ENCODE measurements around the gene PGK1. TPM values are rescaled to one million over a fixed set of nuclear protein-coding genes. Genes with fewer than 3 reads are reported as not detected.
"Not testable (repeated sequence)": the region's sequence is repeated elsewhere in the genome, so short reads cannot be mapped to it uniquely, and the experiment has no call there.

The PGK1 gene
- total RNA-seq, 1 experiment from 2014 or later, result 391 TPM

DNA sequence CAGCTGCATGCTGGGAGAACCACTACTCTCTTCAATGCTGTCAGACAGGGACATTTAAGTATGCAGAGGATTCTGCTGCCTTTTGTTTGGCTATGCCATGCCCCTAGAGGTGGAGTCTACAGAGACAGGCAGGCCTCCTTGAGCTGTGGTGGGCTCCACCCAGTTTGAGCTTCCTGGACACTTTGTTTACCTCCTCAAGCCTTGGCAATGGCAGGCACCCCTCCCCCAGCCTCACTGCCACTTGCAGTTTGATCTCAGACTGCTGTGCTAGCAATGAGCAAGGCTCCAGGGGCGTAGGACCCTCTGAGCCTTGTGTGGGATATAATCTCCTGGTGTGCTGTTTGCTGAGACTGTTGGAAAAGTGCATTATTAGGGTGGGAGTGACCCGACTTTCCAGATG is 53.3 kb downstream of the PGK1 start:
- H3K36me3 ChIP-seq (ENCODE audit: control insufficient read depth, insufficient read depth, low read length); BruUV-seq (replicated peaks); H3K9me3 ChIP-seq; H3K4me3 Mint-ChIP-seq (ENCODE audit: unreplicated experiment); intact Hi-C loops (cut with micrococcal nuclease; ENCODE audit: unreplicated experiment); H3K4me3 ChIP-seq (ENCODE audit: low read depth, low read length); CTCF ChIA-PET; H3K36me3 Mint-ChIP-seq (ENCODE audit: insufficient read depth, unreplicated experiment); H3K4me1 Mint-ChIP-seq (ENCODE audit: low read depth, unreplicated experiment); POLR2A ChIA-PET; H3K4me1 ChIP-seq; H3K9me3 Mint-ChIP-seq (ENCODE audit: unreplicated experiment); H3K27me3 ChIP-seq (replicated peaks; ENCODE audit: control insufficient read depth, insufficient read depth, low read length); H3K27me3 Mint-ChIP-seq (ENCODE audit: insufficient read depth, unreplicated experiment); DNase-seq; H3K27ac Mint-ChIP-seq (ENCODE audit: unreplicated experiment): not testable (repeated sequence)

DNA sequence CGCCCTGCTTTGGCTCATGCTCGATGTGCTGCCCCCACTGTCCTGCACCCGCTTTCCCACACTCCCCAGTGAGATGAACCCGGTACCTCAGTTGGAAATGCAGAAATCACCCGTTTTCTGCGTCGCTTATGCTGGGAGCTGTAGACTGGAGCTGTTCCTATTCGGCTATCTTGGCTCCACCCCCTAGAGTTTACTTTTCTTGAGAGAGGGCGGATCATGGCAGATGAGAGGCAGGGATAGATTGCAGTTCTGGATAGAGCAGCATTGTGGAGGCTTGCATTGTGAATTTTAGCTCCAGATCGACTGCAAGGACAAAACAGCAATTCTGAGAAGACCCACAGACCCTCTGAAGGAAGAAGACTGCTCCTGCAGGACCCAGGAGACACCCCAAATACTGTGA is 53.8 kb downstream of the PGK1 start:
- H3K9me3 ChIP-seq; DNase-seq; CTCF ChIA-PET; H3K36me3 ChIP-seq (ENCODE audit: control insufficient read depth, insufficient read depth, low read length); H3K4me1 ChIP-seq; H3K27me3 ChIP-seq (replicated peaks; ENCODE audit: control insufficient read depth, insufficient read depth, low read length); POLR2A ChIA-PET; H3K27ac Mint-ChIP-seq (ENCODE audit: unreplicated experiment); H3K9me3 Mint-ChIP-seq (ENCODE audit: unreplicated experiment); H3K4me3 ChIP-seq (ENCODE audit: low read depth, low read length); intact Hi-C loops (cut with micrococcal nuclease; ENCODE audit: unreplicated experiment); H3K36me3 Mint-ChIP-seq (ENCODE audit: insufficient read depth, unreplicated experiment); H3K4me3 Mint-ChIP-seq (ENCODE audit: unreplicated experiment); H3K27me3 Mint-ChIP-seq (ENCODE audit: insufficient read depth, unreplicated experiment); BruUV-seq (replicated peaks); H3K4me1 Mint-ChIP-seq (ENCODE audit: low read depth, unreplicated experiment): not testable (repeated sequence)

DNA sequence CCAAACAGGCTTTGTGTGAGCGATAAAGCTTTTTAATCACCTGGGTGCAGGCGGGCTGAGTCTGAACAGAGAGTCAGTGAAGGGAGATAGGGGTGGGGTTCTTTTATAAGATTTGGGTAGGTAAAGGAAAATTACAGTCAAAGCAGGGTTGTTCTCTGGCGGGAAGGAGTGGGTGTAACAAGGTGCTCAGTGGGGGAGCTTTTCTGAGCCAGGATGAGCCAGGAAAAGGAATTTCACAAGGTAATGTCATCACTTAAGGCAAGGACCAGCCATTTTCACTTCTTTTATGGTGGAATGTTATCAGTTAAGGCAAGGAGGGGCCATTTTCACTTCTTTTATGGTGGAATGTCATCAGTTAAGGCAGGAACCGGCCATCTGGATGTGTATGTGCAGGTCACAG is 56.7 kb downstream of the PGK1 start:
- intact Hi-C loops (cut with micrococcal nuclease; ENCODE audit: unreplicated experiment); CTCF ChIA-PET; BruUV-seq (replicated peaks); H3K36me3 Mint-ChIP-seq (ENCODE audit: insufficient read depth, unreplicated experiment); POLR2A ChIA-PET; DNase-seq; H3K36me3 ChIP-seq (ENCODE audit: control insufficient read depth, insufficient read depth, low read length); H3K27me3 ChIP-seq (replicated peaks; ENCODE audit: control insufficient read depth, insufficient read depth, low read length); H3K4me3 Mint-ChIP-seq (ENCODE audit: unreplicated experiment); H3K27me3 Mint-ChIP-seq (ENCODE audit: insufficient read depth, unreplicated experiment); H3K9me3 Mint-ChIP-seq (ENCODE audit: unreplicated experiment); H3K4me3 ChIP-seq (ENCODE audit: low read depth, low read length); H3K27ac Mint-ChIP-seq (ENCODE audit: unreplicated experiment); H3K9me3 ChIP-seq; H3K4me1 ChIP-seq; H3K4me1 Mint-ChIP-seq (ENCODE audit: low read depth, unreplicated experiment): not testable (repeated sequence)

DNA sequence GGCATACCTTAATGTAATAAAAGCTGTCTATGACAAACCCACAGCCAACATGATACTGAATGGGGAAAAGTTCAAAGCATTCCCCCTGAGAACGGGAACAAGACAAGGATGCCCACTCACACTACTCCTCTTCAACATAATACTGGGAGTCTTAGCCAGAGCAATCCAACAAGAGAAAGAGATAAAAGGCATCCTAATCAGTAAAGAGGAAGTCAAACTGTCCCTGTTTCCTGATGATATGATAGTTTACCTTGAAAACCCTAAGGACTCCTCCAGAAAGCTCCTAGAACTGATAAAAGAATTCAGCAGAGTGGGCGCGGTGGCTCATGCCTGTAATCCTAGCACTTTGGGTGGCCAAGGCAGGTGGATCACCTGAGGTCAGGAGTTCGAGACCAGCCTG is 59.1 kb downstream of the PGK1 start:
- H3K4me1 ChIP-seq; H3K4me3 ChIP-seq (ENCODE audit: low read depth, low read length); CTCF ChIA-PET; H3K27me3 ChIP-seq (replicated peaks; ENCODE audit: control insufficient read depth, insufficient read depth, low read length); H3K9me3 Mint-ChIP-seq (ENCODE audit: unreplicated experiment); DNase-seq; POLR2A ChIA-PET; intact Hi-C loops (cut with micrococcal nuclease; ENCODE audit: unreplicated experiment); H3K4me3 Mint-ChIP-seq (ENCODE audit: unreplicated experiment); H3K27ac Mint-ChIP-seq (ENCODE audit: unreplicated experiment); H3K4me1 Mint-ChIP-seq (ENCODE audit: low read depth, unreplicated experiment); H3K9me3 ChIP-seq; H3K36me3 Mint-ChIP-seq (ENCODE audit: insufficient read depth, unreplicated experiment); H3K27me3 Mint-ChIP-seq (ENCODE audit: insufficient read depth, unreplicated experiment); H3K36me3 ChIP-seq (ENCODE audit: control insufficient read depth, insufficient read depth, low read length); BruUV-seq (replicated peaks): not testable (repeated sequence)

DNA sequence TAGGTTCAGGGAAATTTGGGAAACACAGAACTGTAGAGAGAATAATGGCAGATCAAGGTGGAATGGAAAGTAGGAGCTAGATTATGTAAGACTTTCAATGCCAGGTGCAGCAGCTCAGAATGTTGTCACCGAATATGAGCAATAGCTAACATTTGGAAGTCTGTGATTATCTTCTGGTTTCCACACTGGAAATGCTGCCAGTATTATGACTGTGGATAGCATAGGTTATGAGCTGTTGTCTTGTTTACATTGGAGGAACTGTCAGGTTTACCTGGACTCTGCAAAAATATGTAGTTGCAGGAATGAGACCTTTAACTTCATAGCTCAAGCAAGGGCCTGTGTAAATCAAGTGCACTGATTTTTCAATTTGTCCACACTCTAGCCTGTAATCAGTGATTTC is 61.4 kb downstream of the PGK1 start:
- Histone ChIP-seq H3K9me3 (no peaks in the 10 kb centered on the region), H3K4me1 (no peaks in the 10 kb centered on the region), H3K4me3 (ENCODE audit: low read depth, low read length) (no peak overlapping the region), H3K36me3 (ENCODE audit: control insufficient read depth, insufficient read depth, low read length) (no peaks in the 10 kb centered on the region), H3K27me3 (replicated peaks; ENCODE audit: control insufficient read depth, insufficient read depth, low read length) (no peaks in the 10 kb centered on the region)
- H3K4me3 Mint-ChIP-seq (ENCODE audit: unreplicated experiment), result no peak overlapping the region
- no peaks in the 10 kb centered on the region for H3K4me1 Mint-ChIP-seq (ENCODE audit: low read depth, unreplicated experiment)
- TF ChIP-seq, protein P1, sequence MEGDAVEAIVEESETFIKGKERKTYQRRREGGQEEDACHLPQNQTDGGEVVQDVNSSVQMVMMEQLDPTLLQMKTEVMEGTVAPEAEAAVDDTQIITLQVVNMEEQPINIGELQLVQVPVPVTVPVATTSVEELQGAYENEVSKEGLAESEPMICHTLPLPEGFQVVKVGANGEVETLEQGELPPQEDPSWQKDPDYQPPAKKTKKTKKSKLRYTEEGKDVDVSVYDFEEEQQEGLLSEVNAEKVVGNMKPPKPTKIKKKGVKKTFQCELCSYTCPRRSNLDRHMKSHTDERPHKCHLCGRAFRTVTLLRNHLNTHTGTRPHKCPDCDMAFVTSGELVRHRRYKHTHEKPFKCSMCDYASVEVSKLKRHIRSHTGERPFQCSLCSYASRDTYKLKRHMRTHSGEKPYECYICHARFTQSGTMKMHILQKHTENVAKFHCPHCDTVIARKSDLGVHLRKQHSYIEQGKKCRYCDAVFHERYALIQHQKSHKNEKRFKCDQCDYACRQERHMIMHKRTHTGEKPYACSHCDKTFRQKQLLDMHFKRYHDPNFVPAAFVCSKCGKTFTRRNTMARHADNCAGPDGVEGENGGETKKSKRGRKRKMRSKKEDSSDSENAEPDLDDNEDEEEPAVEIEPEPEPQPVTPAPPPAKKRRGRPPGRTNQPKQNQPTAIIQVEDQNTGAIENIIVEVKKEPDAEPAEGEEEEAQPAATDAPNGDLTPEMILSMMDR (IDR thresholded peaks at IDR 0.05; ENCODE audit: insufficient read depth in 1 of 2, low read depth in 1 of 2, low read length in 1 of 2, severe bottlenecking in 1 of 2, unreplicated experiment in 1 of 2), result no peak
- H3K36me3 Mint-ChIP-seq (ENCODE audit: insufficient read depth, unreplicated experiment), result no peaks in the 10 kb centered on the region
- no TSS peak for BruUV-seq (replicated peaks)
- intact Hi-C loops (cut with micrococcal nuclease; ENCODE audit: unreplicated experiment), result no loop called here
- no peaks in the 10 kb centered on the region for H3K27me3 Mint-ChIP-seq (ENCODE audit: insufficient read depth, unreplicated experiment)
- no peak overlapping the region for H3K27ac Mint-ChIP-seq (ENCODE audit: unreplicated experiment)
- DNase-seq, result no peak
- H3K9me3 Mint-ChIP-seq (ENCODE audit: unreplicated experiment), result no peaks in the 10 kb centered on the region
- ChIA-PET CTCF (no interaction called here), POLR2A (no interaction called here)
